SK-N-MC (cell line): ENCODE data around the gene EXOC3L4.

Experiments used
- EZH2 ChIP-seq: fragments of 200-600 bp; sonication (generic); IDR thresholded peaks from one replicate; pipeline ENCODE4 v1.6.1; 2017; ENCODE audit warnings: antibody characterized with exemption
- FOXP2 ChIP-seq: optimal IDR thresholded peaks from 2 replicates; pipeline ENCODE3; 2011; ENCODE audit warnings: mild to moderate bottlenecking, moderate library complexity; ENCODE audit not compliant: insufficient read depth; ENCODE audit errors: extremely low read length, control extremely low read depth
- POLR2AphosphoS5 ChIP-seq: IDR thresholded peaks from 2 replicates; pipeline ENCODE4 v1.6.1; 2012; ENCODE audit warnings: mild to moderate bottlenecking, low read depth, low read length, borderline replicate concordance

DNA sequence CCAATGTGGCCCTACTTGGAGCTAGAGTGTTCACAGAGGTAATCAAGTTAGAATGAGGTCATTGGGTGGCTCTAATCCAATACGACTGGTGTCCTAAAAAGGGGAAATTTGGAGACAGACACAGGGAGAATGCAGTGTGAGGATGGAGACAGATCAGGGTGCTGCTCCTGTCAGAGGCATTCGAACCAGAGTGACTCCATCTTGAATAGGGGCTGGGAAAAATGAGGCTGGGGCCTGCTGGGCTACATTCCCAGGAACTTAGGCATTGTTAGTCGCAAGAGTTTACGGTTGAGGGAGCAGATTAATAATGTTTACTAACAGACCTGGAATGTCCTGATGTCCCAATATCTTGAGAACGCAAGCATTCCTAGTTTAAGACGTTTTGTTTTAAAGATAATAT is 49.0 kb downstream of the EXOC3L4 start:
- TF ChIP-seq EZH2 (no peak), POLR2AphosphoS5 (no peak), FOXP2 (no peak)
